NOMO-1 treated with dmso at 0.1 percent for 144 hours (cell line): Measurements from ENCODE around the gene ADGRG1.
"Not testable (repeated sequence)": the region's sequence is repeated elsewhere in the genome, so short reads cannot be mapped to it uniquely, and the experiment has no call there.

Source experiments
- DNase-seq: peaks from one replicate; lab custom pipeline; 2025; ENCODE audit not compliant: unreplicated experiment; lab: John Stamatoyannopoulos, UW

Gene ADGRG1

DNA sequence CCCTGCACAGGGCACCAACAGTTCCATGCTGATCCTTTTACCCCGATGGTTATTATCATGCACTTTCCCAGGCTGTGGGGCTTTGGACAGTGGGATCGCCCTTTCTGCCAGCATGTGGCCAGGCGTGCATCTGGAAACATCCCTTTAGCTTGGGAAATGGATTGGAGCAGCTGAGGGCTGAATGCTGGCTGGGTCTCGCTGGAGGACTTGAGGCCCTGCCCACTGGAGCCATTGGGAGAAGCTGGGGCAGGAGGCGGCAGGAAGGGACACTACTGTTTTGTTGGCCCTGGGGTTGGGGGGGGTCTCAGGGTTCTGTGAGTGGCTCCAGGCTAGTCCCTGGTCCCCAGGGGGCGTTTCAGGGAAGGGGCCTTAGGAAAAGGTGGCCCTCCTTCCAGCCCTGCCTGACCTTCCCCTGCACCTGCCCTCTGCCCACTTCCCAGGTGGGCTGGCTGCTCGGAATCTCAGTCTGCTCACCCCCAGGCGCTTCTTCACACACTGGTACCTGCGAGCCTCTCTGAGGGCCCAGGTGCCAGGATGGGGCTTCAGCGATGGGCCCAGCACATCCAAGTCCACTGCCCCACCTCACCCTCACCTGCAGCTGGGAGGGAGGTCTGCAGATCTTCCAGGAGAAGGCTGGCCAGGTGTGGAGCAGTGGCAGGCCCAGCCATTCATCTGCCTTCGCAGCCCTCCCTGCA is 38.1 kb downstream of the ADGRG1 start:
- no peak for DNase-seq

DNA sequence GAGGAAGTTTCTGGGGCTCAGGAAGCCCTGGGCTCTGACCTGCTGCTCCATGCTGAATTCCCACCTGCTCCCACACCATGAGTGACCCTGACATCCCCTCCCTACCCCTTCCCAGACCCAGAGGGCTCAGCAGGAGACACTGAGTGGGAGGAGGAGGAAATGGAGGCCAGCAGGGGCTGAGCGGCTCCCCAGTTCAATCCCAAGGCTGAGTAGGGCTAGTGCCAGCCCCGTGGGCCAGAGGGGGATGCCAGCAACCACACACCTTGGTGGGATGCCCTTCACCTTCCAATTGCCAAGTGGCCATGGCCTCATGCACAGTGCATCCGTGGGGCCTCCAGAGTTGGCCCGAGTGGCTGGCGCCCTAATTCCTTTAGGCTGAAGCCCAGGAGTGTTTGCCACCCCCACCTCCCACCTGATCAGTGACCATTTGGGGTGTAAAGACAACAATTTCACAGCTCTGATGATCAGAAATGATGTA is 38.7 kb downstream of the ADGRG1 start:
- DNase-seq: no peak

DNA sequence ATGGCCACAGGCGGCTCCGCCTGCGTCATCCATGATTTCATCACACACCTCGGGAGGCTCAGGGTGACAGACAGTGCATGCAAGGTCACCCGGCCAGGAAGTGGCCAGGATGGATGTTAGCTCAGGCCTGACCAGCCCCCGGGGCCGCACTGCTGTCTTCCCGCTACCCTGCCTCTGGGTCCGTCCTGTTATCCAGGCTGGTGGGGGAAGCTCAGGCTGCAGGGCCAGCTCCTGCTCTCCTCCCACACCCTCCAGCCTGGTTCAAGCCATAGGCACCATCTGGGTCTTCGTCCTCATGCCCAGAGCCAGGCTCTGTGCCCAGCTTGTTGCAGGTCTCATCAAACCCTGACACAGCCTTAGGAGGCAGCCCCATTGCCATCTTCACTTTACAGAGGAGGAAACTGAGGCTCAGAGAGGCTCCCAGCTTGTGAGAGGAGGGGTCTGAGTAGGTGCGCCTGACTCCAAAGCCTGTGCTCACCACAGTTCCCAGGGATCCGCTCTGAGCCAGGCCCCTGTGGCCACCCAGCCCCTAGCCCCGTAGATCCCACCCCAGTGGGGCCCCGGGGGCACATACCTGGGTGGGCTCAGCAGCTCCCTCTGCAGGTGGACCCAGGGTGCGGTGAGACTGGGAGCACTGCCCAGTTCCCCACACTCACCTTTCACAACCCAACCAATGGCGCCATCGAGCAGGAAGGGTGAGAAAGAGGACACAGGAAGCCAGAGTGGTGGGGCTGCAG is 39.3 kb downstream of the ADGRG1 start:
- peak; percentile 38 for DNase-seq

DNA sequence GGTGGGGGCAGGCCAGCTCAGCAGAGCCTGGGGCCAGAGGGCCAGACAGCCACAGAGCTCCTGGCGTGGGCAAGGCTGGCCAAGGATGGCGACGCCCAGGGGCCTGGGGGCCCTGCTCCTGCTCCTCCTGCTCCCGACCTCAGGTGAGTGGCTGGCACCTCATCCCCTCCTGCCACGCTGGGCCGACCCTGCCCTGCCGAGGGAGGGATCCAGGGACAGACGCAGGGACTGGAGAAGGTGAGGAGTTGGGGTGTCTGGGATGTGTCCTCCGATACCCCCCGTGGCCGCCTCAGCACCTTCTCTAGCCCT is 39.8 kb downstream of the ADGRG1 start, which contains the start of gene ADGRG3:
Gene ADGRG3, plus strand, starts transcription at position 44 of the 309 bp plus-strand sequence. Its CDS starts 42 bp downstream, at position 86.
- no peak for DNase-seq

DNA sequence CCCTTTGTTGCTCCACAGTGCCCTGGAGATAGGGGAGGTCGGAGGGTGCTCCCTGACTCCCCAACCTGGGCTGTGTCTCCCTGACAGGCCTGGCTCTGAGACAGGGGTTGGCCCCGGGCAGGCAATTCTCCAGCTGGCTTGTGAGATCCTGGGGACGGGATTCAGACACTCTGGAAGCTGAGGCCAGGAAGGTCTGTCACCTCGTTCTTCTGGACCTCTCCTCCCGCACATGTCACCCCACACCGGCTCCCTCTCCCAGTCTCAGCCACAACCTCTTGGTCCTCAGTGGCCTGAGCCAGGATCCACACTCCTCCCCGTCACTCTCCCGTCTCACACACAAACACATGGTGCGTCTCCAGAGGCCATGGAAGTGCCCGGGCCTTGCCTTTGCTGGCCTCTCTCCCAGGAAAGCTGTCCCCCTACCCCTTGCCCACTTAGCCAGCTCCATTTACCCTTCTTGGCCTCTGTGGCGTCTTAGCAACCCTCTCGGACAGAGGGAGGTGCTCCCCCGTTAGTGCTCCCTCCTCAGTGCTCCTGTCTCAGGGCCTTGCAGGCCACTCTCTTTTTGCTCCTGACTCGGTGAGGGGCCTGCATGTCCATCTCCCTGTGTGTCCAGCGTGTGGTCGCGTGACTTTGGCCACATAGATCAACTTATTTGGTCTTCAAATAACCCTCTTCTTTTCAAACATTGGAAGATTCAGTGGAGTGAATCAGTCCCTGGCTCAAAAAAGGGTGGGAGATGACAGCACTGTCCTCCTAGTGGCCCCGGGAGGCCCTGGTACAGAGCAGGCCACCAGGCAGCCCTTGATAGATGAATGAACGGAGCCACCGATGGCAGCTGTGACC is 40.4 kb downstream of the ADGRG1 start:
- DNase-seq: no peak

DNA sequence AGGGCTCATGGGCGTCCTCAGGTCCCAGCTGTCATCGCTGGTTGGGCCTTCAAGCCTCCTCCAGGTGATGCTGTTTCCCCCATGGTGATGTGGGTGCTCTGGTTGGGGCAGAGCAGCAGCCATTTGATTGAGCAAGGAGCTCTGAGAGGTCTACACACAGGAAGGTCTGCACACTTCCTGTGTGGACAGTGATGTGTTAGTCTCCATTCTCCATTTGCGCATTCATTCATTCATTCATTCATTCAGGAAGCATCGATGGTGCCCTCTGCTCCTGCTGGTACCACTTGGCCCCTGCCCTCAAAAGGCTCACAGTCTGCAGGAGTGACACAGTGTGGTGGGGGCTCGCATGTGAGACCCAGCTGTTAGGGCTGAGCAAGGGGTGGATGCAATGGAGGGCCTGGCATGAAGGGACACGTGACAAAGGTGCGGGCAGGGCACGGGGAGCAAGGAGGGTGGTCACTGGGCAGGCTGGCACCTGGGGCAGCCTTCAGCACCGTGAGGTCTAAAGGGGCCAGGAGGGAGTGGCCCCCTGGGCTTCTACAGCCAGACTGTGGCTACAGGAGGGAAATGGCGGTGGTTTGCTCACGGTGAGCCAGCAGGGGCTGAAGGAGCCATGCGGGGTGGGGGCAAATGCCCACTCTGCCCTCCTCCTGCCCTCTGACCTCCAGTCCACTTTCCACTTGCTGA is 41.2 kb downstream of the ADGRG1 start:
- DNase-seq: no peak

DNA sequence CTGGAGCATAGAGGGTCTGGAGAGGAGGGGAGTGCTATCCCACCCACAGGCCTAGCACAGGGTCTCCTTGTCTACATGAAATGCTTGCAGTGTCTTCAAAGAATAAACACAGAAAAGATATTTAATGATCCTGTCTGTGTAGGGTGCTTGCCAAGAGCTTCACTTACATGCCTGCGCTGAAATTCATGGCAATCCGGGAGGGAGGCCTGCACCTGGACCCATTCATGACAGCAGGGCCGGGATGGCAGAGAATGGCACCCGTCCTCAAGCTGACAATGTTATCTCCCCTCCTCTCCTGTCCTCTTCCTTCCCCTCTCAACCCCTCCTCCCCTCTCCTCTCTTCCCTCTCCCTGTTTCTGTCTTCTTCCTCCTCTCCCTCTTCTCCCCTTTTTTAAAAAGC is 41.8 kb downstream of the ADGRG1 start:
- DNase-seq: no peak

DNA sequence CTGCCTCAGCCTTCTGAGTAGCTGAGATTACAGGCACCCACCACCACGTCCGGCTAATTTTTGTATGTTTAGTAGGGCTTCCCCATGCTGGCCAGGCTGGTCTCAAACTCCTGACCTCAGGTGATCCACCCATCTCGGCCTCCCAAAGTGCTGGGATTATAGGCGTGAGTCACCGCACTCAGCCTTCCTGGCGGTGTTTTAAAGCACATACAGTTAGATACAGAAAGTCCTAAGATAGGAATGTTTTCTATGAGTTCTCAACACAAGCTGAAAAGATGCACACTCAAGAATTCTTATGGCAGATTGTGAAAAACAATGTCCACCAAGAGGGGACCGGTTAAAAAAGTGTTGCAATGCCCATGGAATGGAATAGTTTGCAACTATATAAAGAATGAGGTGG is 43.0 kb downstream of the ADGRG1 start:
- not testable (repeated sequence) for DNase-seq

DNA sequence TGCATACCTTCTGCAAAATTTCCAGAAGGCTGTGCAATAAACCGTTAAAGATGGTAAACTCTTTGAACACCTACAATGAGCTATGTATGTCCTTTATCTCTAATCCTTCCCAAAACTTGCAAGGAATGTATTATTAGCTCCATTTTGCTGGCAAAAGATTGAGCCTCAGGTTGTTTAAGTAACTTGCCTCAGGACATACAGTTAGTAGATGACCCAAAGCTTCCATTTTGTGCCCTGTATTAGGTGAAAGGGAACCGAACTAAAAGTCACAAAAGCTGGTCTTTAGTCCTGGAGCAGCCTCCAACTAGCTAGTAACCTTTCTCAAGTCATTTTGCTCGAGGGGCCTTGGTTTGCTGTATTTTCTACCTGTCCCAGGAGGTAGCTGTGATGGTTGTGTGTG is 44.0 kb downstream of the ADGRG1 start:
- no peak for DNase-seq

DNA sequence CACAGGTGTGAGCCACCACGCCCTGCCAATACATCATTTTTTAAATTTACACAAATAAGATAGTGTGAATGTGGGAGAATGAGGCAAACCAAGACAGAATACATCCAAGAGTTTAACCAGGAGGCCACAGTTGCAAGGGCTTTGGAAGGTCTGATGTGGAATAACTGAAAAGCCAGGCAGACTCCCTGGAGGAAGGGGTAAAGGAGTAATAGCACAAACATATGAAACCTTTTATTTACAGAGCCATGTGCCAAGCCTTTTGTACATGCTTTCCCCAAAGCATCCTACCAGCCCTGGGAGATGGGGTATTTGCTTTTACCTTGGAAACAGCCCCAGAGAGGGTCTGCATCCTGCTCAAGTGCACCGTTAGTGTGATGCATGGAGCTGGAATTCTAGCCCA is 44.4 kb downstream of the ADGRG1 start:
- DNase-seq: no peak

DNA sequence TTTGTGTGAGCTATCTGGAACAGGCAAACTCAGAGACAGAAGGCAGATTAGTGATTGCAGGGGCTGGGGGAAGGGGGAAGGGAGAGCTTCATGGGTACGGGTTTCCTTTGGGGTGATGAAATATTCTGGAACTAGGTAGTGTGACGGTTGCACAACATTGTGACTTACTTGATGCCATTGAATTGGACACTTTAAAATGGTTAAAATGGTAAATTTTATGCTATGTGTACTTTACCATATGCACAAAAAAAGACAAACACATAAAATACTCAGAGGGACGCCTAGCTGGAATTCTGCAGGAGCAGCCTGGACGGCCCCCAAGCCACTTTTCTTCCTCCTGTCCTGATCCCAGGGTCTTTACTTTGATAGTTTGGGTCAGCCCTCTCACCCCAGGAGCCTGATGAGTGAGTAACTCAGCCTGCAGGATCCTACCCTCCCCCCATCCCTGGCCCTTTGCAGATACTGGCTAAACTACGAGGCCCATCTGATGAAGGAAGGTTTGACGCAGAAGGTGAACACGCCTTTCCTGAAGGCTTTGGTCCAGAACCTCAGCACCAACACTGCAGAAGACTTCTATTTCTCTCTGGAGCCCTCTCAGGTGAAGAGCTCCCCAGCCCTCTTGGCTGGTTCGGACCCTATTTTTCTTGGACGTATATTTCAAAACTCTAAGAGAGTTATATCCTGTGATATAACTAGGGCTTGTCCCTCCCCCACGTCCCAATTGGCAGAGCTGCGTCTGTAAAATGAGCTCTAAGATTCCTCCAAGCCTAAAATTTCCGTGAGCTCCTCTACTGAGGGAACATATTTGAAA is 47.5 kb downstream of the ADGRG1 start:
- peak; percentile 62 for DNase-seq

DNA sequence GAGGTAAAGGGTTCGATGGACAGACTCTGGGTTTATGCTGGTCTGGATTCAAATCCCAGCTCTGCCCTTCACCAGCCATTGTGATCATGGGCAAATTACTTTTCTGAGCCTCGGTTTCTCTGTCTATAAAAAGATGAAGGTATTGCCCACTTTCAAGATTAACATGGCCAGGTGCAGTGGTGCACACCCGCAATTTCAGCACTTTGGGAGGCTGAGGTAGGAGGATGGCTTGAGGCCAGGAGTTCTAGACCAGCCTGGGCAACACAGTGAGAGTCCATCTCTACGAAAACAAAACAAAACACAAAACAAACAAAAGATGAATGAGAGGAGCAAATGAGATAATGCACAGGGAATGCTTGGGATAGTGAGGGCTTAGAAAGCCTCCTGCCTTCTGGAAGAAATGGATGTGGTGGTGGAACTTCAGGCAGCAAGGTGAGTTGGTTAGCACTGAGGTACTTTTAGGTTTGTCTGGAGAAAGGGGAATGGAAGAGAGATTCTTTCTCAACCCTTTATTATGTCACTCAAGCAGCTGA is 48.2 kb downstream of the ADGRG1 start:
- DNase-seq: no peak

DNA sequence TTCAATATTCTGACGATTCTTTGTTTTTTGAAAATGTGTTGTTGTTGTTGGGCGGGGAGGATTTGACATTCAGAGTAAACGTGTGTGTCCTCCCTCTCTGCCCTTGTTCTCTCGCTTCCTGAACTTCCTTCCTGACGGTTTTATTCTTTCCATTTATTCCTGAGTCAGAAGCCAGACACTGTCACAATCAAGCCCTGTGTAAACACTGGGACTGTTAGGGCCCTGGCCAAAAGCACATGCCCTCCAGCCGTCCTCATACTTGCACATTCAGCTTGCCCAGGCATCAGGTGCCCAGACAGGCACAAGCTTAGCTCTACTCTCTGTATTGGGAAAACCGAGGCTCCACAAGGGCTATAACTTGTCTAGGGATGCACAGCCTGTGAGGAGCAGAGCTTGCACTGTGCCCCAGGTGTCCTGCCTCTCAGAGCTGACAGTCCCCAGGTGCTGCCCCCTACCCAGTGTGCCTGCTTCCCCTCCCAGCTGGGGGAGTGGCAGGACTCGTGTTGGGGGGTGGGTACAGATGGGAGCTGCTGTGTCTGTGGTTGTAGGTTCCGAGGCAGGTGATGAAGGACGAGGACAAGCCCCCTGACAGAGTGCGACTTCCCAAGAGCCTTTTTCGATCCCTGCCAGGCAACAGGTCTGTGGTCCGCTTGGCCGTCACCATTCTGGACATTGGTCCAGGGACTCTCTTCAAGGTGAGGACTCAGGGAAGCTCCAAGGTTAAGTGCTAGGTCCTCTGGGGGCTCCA is 49.4 kb downstream of the ADGRG1 start:
- no peak for DNase-seq

DNA sequence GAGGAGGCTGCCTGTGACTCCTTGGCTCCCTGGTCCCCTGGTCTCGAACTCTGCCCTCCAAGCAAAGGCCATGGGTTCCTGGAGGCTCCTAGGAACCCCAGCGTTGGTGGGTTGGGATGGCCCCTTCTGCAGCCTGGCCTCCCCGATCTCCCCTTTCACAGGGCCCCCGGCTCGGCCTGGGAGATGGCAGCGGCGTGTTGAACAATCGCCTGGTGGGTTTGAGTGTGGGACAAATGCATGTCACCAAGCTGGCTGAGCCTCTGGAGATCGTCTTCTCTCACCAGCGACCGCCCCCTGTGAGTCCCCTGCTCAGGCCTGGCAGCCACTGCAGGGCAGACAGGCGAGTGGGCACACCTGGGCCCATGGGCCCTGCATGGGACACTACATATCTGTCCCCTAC is 50.6 kb downstream of the ADGRG1 start:
- DNase-seq: no peak

DNA sequence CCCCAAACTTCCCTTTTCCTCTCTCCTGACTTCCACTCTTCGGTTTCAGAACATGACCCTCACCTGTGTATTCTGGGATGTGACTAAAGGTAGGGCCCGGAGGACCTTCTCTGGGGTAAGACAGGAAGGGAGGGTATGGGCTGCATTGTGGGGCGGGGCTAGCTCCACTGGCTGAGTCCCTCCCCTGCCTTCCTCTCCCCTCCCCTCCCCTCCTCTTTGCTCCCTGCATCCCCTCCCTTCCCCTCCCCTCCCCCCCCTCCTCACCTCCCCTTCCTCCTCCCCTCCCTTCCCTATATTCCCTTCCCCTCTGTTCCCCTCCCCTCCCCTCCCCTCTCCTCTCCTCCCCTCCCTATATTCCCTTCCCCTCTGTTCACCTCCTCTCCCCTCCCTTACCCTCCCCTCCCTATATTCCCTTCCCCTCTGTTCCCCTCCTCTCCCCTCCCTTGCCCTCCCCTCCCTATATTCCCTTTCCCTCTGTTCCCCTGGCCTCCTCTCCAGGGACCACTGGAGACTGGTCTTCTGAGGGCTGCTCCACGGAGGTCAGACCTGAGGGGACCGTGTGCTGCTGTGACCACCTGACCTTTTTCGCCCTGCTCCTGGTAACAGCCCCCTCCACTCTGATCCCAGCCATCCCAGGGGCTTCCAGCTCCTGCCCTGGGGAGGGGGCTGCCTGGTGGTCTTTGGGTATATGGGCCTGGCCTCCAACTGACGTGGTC is 51.5 kb downstream of the ADGRG1 start:
- DNase-seq: no peak

DNA sequence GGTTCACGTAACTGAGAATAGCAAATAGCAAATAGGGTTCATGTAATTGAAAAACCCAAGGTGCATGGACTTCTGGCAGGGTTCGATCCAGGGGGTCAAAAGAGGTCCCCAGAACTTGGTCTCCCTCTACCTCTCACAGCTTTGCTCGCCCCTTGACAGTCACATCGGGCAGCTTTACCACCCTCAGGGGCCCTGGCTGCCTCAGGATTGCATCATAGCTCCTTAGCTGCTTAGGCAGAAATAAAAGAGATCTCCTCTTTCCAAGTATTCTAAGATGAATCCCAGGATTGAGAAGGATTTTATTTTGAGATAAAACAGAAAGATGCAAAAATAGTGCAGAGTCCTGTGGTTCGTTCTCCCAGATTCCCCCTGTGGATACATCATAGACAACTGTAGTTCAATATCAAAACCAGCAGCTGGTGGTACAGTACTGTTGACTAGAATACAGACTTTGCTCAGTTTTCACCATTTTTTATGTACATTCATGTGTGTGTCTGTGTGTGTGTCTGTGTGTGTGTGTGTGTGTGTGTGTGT is 52.5 kb downstream of the ADGRG1 start:
- DNase-seq: no peak

DNA sequence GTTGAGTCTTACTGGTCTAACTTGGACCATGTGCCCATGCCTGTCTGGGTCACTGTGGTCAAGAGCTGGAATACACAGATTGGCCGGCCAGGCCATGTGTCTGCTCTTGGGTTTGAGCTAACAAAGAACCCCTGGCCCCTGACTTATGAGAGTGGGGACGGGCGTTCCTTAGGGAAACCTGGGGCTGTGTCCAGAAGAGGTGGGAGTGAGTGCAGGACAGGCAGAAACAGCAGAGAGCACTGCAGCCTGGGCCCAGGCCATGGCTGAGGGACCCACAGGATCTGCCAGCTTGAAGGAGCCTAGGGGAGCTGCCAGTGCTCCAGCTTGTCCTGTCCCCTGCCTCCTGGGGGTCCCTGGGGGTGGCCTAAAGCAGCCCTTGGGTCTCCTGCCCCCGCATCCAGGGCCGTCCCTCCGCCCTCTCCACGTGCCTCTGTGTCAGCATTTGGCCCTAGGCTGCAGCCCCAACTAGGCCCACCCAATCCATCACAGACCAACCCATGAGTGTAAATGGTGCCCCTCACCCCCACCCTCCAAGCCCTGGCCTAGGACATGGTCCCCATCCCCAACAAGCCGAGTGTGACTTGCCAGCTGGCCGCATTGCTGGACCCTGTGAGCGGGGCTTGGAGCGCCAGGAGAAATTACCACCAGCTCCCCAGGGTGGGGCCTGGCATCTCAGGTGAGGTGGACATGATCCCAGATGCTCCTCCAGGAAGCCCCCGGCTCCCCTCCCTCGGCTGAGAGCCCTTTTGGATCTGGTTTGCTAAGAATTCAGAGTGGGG is 53.7 kb downstream of the ADGRG1 start:
- no peak for DNase-seq
